ENCODE measurements around the gene SLC27A6. TPM values are rescaled to one million over a fixed set of nuclear protein-coding genes. Genes with fewer than 3 reads are reported as not detected.
"Not testable (repeated sequence)": the region's sequence is repeated elsewhere in the genome, so short reads cannot be mapped to it uniquely, and the experiment has no call there.

Gene SLC27A6
- polyA plus RNA-seq, 10 donors: 0.52 to 1.3 (median 0.83) TPM

DNA sequence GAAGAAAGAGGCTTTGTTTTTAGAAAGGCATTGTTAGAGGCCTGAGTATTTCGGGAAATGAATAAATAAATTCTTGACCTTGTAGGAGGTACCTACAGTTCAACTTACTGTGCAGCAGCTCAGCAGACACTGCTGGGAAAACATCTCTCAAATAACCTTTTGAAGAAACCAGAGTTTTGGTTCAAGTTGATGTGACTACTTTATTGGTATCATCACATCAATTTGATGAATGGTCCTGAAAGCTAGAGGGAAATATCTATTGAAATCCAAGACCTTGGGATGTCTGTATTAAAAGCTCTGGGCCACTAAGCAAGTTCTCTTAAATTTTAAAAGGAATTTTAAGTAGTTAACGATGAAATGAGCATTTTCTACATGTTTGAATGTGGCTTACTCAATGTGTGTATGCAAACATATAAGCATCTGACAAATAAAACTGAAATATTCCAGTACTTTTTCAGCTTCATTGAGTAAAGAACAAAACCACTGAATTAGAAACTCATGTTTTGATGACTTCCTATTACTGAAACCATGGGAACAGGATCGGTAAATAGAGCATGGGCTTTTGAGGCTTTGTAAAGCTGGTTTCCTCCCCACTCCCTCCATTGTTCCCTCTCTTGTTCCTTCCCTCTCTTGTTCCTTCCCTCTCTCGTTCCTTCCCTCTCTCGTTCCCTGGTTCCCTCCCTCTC lies 36.7 kb downstream of the SLC27A6 start:
- DNase-seq: peak; percentile 2 to 36 (median 4)

GRCh38 chr5:129002527-129002842 lies 37.2 kb downstream of the SLC27A6 start:
- DNase-seq: peak in 1 of 3 donors; percentile 8

- DNase-seq: no peak
Observed at GRCh38 chr5:129003232-129003631, 37.9 kb downstream of the SLC27A6 start.

DNA sequence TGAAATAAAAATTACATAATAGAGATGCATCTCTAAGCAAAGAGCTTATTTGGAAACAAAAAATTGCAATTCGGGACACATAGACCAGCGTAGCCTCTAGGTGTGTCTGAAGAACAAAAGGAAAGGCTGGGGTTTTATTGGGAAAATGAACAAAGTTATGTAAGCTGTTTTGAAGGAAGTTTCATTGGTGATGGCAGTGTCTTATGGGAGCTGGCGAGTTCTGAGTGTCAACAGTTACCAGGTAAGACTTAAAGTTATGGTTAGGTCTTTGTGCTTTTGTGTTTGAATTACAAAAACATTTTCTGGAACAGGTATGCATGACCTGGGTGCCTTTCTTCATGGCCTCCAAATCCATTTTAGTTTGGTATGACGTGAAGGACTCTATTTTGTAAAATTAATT lies 48.9 kb downstream of the SLC27A6 start:
- DNase-seq: no peak

DNA sequence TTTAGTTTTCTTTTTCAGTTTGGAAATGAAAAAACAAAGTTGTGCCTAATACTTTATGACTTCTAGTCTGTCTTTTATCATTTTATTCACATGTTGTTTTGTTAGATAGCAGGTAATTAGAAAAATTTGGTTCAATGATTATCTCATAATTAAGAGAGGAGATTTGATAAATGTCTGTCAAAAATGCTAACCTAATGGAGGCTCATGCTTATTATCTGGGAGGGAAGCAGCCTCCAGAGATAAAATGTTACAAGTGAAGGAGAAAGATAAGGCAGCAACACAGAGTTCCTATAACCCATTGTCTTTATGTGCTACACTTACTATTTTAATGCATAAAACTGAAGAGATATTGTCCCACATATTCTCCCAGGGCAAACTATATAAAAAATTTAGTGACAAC lies 53.5 kb downstream of the SLC27A6 start:
- no peak for DNase-seq

- DNase-seq: no peak
Observed at GRCh38 chr5:129019401-129019908, 54.2 kb downstream of the SLC27A6 start.

- DNase-seq: no peak
Observed at GRCh38 chr5:129020683-129021082, 55.4 kb downstream of the SLC27A6 start.

GRCh38 chr5:129021744-129022143 lies 56.5 kb downstream of the SLC27A6 start:
- DNase-seq: no peak

- no peak for DNase-seq
Observed at GRCh38 chr5:129022599-129022998, 57.3 kb downstream of the SLC27A6 start.

DNA sequence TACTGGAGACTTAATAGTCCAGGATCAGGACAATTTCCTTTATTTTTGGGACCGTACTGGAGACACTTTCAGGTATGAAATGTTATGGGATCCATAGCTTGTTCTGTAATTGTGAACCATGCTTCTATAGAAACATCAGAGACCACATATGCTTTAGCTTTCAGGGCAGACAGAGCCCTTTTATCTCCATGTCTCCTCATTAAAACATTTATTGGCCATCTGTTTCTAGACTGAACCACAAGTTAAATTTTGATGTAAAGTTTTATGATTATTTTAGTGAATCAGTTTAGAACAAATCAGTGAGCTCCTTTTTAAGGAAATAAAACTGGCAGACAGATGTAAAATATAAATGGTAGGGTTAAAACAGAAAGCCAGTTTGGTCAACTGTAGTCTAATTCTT lies 62.0 kb downstream of the SLC27A6 start:
- DNase-seq: no peak

DNA sequence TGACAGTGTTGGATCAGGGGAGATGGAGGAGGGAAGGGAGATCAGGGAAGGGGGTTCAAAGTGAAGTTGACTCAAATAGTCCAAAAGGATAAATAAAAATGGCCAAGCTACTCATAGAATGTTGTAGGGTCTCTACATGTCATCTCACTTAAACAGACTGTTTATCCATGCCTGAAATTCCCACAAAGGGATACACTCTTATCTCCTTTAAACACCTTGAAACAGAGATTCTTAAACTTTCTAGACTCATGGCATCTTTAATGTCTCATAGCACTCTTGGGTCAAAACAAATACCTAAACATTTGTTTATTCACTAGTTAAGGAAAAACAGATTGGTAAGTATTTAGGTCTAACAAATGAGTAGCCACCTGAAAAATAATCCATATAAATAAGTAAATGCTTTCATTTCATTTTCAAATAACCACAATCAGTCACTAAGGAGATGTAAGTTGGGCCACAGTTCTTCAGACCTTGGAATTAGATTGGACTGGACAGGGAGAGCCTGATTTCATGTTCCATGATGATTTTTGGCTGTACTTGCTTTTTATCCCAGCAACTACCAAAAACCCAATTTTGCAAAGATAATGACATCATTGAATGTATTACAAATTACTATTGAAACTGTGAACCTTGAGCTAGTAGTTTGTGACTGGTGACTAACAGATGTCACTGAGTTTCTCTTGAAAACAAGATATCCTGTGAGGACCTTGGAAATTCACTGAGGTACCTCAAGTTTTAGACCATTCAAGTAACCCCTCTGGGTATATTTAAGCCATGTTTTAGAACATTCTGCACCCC lies 66.8 kb downstream of the SLC27A6 start:
- no peak for DNase-seq

- not testable (repeated sequence) for DNase-seq
Observed at GRCh38 chr5:129036257-129036656, 71.0 kb downstream of the SLC27A6 start.

DNA sequence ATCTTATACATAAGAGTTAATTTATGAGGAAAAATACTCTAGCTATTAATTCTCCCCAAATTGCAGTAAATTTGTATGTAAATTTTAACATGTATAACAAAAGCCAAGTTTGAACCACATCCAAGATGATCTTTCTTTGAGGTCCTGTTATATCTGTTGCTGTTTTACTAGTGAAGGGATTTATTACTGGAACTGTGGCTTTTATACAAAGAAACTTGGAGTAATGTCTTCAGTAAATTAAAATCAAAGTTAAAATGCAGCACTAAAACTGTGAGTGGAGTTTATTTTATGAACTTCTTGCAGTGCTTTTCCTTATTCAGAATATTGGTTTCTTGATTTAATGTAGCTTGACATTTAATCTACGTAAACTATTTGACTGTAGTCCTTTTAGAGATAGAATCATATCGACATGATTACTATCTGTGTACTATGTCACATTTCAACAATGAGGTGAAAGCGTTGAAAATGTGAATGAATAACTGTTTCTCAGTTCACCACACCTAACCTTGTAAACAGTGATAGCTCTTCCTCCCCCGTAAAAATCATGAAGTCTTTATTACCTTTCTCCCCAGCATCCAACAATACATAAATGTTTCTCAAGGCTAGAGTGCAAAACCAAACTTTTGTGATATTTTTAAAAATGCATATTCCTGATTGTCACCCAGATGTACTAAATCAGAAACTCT lies 76.1 kb downstream of the SLC27A6 start:
- DNase-seq: no peak

- DNase-seq: no peak
Observed at GRCh38 chr5:129042306-129042705, 77.0 kb downstream of the SLC27A6 start.

DNA sequence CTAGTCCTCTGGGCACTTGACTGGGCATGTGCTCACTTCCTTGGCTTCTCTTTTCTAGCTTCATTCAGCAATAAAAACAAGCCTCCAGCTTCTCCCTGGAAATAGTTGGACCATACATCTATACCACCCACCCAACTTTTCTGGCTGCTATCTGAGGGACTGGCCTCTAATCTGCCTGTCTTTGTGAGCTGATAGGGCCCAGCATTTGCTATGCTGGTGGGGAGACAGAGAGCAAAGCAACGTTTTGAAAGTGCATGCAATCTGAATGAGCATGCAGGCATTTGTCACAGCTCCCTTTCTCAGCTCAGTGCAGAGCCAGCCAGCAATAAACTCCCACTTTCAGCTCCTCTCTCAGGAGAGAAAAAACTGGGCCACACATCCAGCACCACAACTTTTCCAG lies 78.6 kb downstream of the SLC27A6 start:
- no peak for DNase-seq

DNA sequence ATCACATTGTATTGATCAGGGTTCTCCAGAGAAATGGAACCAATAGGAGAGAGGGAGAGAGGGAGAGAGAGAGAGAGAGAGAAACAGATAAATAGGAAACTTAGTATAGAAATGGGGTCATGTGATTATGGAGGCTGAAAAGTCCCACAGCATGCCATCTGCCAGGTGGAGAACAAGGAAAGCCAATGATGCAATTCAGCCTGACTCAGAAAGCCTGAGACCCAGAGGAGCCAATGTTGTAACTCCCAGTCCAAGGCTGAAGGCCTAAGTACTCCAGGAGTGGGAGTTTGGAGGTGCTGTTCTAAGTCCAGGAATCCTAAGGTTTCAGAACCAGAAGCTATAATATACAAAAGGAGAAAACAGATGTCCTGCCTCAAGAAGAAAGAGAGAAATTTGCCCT lies 80.9 kb downstream of the SLC27A6 start:
- no peak for DNase-seq

DNA sequence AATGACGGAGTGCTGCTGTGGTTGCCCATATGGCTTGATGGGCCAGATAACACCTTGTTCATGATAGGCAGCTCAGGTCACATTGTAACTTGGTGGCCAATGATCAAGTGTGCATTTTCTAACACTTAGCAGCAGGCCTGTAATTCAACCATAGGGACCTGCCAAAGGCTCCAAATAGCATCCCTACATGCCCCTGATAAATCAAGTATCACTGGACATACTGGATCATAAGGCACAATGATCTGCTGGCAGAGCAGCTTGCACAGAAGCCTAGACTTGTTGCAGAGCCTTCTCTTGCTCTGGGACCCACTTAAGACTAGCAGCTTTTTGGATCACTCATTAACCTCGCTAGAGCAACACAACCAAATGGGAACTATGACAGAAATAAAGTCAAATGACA lies 83.2 kb downstream of the SLC27A6 start:
- DNase-seq: peak in 1 of 3 donors; percentile 28

- DNase-seq: peak in 1 of 3 donors; percentile 56
Observed at GRCh38 chr5:129049126-129049799, 84.0 kb downstream of the SLC27A6 start.

GRCh38 chr5:129051283-129051682 lies 86.0 kb downstream of the SLC27A6 start:
- no peak for DNase-seq

GRCh38 chr5:129053438-129053837 lies 88.2 kb downstream of the SLC27A6 start:
- DNase-seq: no peak

DNA sequence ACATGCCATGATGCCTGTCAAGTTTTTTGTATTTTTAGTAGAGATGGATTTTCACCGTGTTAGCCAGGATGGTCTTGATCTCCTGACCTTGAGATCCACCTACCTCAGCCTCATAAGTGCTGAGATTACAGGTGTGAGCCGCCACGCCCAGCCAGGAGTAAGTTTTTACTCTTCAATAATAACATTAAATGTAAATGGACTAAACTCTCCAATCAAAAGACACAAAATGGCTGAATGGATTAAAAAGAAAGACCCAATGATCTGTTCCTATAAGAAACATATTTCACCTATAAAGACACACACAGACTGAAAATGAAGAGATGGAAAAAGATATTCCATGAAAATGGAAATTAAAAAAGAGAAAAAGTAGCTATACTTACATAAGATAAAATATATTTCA lies 92.0 kb downstream of the SLC27A6 start:
- DNase-seq: no peak

- DNase-seq: no peak
Observed at GRCh38 chr5:129061849-129062248, 96.6 kb downstream of the SLC27A6 start.
